AG08395 (cell line): ENCODE results near the gene SORCS3.

Experiments used
- DNase-seq: peaks from one replicate; pipeline ENCODE4 v3.0.0; 2012; ENCODE audit warnings: mixed read lengths, low spot score

Gene SORCS3

GRCh38 chr10:104779701-104780100 lies 138.6 kb downstream of the SORCS3 start:
- no peak for DNase-seq

- no peak for DNase-seq
These were observed 139.1 kb downstream of the SORCS3 start for GRCh38 chr10:104780165-104780564.

- DNase-seq, result no peak
These were observed 140.0 kb downstream of the SORCS3 start for GRCh38 chr10:104780946-104781595.

GRCh38 chr10:104784452-104784851 lies 143.4 kb downstream of the SORCS3 start:
- DNase-seq, result no peak

GRCh38 chr10:104791471-104791870 lies 150.4 kb downstream of the SORCS3 start:
- DNase-seq, result no peak

GRCh38 chr10:104795411-104795810 lies 154.3 kb downstream of the SORCS3 start:
- no peak for DNase-seq

GRCh38 chr10:104796823-104797222 lies 155.7 kb downstream of the SORCS3 start:
- no peak for DNase-seq

- DNase-seq, result no peak
These were observed 161.9 kb downstream of the SORCS3 start for GRCh38 chr10:104802941-104803340.

GRCh38 chr10:104804880-104805279 lies 163.8 kb downstream of the SORCS3 start:
- no peak for DNase-seq

GRCh38 chr10:104806801-104807200 lies 165.7 kb downstream of the SORCS3 start:
- DNase-seq, result no peak

- no peak for DNase-seq
These were observed 166.7 kb downstream of the SORCS3 start for GRCh38 chr10:104807581-104808310.

GRCh38 chr10:104809288-104810090 lies 168.4 kb downstream of the SORCS3 start:
- no peak for DNase-seq

- no peak for DNase-seq
These were observed 170.1 kb downstream of the SORCS3 start for GRCh38 chr10:104811166-104811565.

- no peak for DNase-seq
These were observed 175.4 kb downstream of the SORCS3 start for GRCh38 chr10:104816501-104816900.

- no peak for DNase-seq
These were observed 178.6 kb downstream of the SORCS3 start for GRCh38 chr10:104819731-104820130.

GRCh38 chr10:104822088-104822487 lies 181.0 kb downstream of the SORCS3 start:
- DNase-seq, result no peak

- DNase-seq, result peak; percentile 11
These were observed 183.4 kb downstream of the SORCS3 start for GRCh38 chr10:104824380-104825006.

- DNase-seq, result no peak
These were observed 190.2 kb downstream of the SORCS3 start for GRCh38 chr10:104831272-104831671.

GRCh38 chr10:104834580-104834979 lies 193.5 kb downstream of the SORCS3 start:
- DNase-seq, result no peak

GRCh38 chr10:104835422-104835821 lies 194.3 kb downstream of the SORCS3 start:
- no peak for DNase-seq

- no peak for DNase-seq
These were observed 201.6 kb downstream of the SORCS3 start for GRCh38 chr10:104842704-104843103.

- no peak for DNase-seq
These were observed 203.0 kb downstream of the SORCS3 start for GRCh38 chr10:104844073-104844472.
